AG09319 (cell line): ENCODE data around the gene IRX1.

Experiments
- DNase-seq: peaks from one replicate; pipeline ENCODE4 v3.0.0-alpha.2; 2010; ENCODE audit warnings: low read depth; ENCODE audit errors: extremely low read depth
- TF ChIP-seq, protein P1 (sequence below): IDR thresholded peaks from 2 replicates; pipeline ENCODE4 v1.5.1; 2011; ENCODE audit warnings: low read depth, mild to moderate bottlenecking, inconsistent platforms, low read length, moderate library complexity

Gene IRX1

DNA sequence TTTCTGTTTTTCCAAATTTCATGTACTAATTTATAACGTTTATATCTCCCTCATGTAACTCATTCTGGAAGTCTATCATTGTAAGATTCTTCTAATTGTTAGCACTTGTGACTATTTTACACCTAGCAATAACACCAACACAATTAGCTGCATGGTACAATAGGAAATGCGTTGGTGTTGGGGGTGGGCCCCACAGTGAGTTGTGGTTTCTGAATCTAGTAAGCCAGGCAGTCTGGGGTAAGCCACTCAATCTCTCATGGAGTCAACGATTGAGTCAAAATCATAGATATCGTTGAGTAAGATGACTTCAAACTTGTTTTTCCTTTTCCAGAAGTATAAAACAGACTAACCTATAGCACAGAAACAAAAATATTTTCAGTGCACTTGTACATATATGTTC, 30.0 kb downstream of the IRX1 start:
- no peak for DNase-seq
- TF ChIP-seq, protein P1, sequence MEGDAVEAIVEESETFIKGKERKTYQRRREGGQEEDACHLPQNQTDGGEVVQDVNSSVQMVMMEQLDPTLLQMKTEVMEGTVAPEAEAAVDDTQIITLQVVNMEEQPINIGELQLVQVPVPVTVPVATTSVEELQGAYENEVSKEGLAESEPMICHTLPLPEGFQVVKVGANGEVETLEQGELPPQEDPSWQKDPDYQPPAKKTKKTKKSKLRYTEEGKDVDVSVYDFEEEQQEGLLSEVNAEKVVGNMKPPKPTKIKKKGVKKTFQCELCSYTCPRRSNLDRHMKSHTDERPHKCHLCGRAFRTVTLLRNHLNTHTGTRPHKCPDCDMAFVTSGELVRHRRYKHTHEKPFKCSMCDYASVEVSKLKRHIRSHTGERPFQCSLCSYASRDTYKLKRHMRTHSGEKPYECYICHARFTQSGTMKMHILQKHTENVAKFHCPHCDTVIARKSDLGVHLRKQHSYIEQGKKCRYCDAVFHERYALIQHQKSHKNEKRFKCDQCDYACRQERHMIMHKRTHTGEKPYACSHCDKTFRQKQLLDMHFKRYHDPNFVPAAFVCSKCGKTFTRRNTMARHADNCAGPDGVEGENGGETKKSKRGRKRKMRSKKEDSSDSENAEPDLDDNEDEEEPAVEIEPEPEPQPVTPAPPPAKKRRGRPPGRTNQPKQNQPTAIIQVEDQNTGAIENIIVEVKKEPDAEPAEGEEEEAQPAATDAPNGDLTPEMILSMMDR, result no peak

DNA sequence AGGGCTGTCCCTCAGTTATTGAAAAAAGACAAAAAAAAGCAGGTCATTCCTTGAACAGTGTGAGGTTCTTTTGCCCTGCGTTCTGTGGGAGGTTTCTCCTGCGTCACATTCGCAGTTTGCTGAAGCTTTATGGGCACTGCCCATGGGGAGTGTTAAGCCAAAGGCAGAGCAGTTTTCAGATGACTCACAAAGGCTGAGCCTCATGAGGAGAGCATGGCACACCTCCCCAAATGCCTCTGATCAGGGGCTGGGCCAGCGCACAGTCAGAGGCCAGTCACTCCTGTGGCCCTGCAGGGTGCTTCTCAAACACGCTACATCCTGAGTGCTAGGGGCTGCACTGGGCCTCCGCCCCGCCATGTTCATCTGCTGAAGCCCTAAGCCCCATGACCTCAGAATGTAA, 38.4 kb downstream of the IRX1 start:
- no peak for DNase-seq
- TF ChIP-seq, protein P1, result no peak

DNA sequence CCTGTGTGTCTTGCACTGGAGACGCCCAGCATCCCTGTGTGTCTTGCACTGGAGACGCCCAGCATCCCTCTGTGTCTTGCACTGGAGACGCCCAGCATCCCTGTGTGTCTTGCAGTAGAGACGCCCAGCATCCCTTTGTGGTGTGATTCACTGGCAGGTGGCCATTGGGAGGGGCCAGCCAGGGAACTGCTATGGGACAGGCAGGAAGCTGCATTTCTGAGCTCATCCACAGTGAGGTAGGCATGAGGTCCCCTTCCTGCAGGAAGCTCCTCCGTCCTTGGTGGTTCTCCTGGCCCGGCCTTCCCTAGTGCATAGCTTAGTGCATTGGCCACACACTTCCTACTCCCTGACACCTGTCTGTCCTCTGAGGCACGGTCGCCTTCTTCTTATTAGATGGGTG, 43.5 kb downstream of the IRX1 start:
- TF ChIP-seq, protein P1, result no peak

DNA sequence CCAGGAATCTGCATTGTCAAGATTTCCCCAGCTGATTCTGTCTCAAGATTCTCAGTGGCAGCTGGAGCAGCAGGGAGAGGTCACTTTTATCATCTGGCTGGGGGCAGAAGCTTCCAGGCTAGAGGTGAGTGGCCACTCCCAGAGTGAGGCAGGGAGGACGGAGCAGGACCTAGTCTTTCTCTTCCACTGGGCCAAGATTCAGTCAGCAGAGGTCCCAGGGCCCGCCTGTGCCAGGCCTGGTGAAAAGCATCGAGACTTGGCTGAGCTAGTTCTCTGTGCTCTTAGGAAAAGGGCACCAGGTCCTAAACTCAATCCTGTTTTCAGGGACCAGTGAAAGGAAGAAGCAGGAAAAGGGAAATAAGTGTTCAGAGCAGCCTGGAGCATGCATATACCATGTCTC, 46.6 kb downstream of the IRX1 start:
- TF ChIP-seq, protein P1, result no peak
- DNase-seq, result no peak

More for the DNA sequence above, 43.5 kb downstream of the IRX1 start:
- DNase-seq, result no peak

DNA sequence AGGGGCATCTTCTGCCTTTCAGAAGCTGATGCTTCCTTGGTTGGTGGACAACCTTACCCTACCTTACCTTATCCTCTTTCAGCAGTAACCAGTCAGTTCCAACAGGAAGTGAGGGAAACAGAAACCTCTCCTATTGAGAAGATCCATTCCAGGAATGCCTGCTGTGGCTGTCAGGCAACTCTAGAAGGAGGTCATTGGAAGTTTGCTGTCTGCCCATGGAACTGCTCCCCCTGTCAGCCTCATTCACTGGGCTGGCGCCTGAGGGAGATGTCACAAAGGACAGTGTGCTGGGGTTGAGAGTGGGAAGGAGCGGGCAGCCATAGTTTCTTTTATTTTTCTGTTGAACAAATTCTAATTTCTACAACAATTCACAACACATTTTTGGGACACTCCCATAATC, 54.7 kb downstream of the IRX1 start:
- TF ChIP-seq, protein P1, result no peak
- no peak for DNase-seq

DNA sequence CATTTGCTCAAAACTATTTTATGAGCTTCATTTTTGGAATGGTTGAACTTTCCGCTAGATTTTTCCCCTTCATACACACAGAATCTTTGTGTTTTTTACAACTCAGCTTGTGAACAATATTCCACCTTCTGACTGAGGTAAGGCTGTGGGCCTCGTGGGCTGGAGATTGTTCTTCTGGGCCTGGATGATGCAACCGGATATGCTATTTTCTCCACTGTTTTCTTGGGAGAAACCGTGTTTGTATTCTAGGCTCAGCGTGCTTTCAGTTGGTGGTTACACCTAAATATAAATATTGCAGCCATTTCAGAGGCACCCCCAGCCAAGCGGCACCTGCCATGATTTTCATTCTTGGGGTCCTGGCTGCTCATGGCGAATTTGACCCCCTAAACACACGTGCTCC, 55.2 kb downstream of the IRX1 start:
- no peak for DNase-seq
- TF ChIP-seq, protein P1, result no peak
